WERI-Rb-1 (cell line): ENCODE data around the gene YTHDF2.
A peak's percentile ranks its signal among the peaks of the same experiment; 100 is the strongest.
"Not testable (repeated sequence)": the region's sequence is repeated elsewhere in the genome, so short reads cannot be mapped to it uniquely, and the experiment has no call there.

Experiments used
- DNase-seq: peaks from one replicate; pipeline ENCODE4 v3.0.0-alpha.2; 2020
- H3K27ac ChIP-seq: fragments of 250-450 bp; sonication (Bioruptor Pico); 2 replicates; pipeline ENCODE4 v1.5.1; 2020; ENCODE audit warnings: mild to moderate bottlenecking, moderate library complexity
- H3K27me3 ChIP-seq: fragments of 250-450 bp; sonication (Bioruptor Pico); 2 replicates; pipeline ENCODE4 v1.5.1; 2021; ENCODE audit warnings: mild to moderate bottlenecking, low read depth, moderate library complexity; ENCODE audit not compliant: insufficient read depth, severe bottlenecking
- H3K36me3 ChIP-seq: fragments of 250-450 bp; sonication (Bioruptor Pico); 2 replicates; pipeline ENCODE4 v1.5.1; 2020; ENCODE audit warnings: mild to moderate bottlenecking, moderate library complexity
- H3K4me3 ChIP-seq: 2 replicates; pipeline ENCODE4 v1.5.1; 2011; ENCODE audit warnings: low read depth, mild to moderate bottlenecking, control low read depth, low read length
- H3K9me3 ChIP-seq: fragments of 250-450 bp; sonication (Bioruptor Pico); 2 replicates; pipeline ENCODE4 v1.5.1; 2021; ENCODE audit warnings: mild to moderate bottlenecking, moderate library complexity; ENCODE audit not compliant: severe bottlenecking
- CTCF ChIP-seq: IDR thresholded peaks from 2 replicates; pipeline ENCODE4 v1.5.1; 2011; ENCODE audit warnings: low read depth, mild to moderate bottlenecking, control low read depth, inconsistent platforms, low read length

Gene YTHDF2

GRCh38 chr1:28792644-28793121 lies 55.9 kb downstream of the YTHDF2 start:
- H3K27ac ChIP-seq = no peak overlapping the region
- no peak for DNase-seq
- H3K36me3 ChIP-seq = no peaks in the 10 kb centered on the region
- no peak for TF ChIP-seq CTCF
- no peak overlapping the region for H3K4me3 ChIP-seq
- H3K27me3 ChIP-seq = no peaks in the 10 kb centered on the region
- no peaks in the 10 kb centered on the region for H3K9me3 ChIP-seq

GRCh38 chr1:28794582-28794981 lies 57.8 kb downstream of the YTHDF2 start:
- not testable (repeated sequence) for H3K27ac ChIP-seq, DNase-seq, H3K9me3 ChIP-seq, H3K4me3 ChIP-seq, H3K27me3 ChIP-seq, H3K36me3 ChIP-seq

- DNase-seq = peak; percentile 45
- peak; percentile 60 for TF ChIP-seq CTCF
- no peak overlapping the region for H3K4me3 ChIP-seq
- H3K36me3 ChIP-seq = no peaks in the 10 kb centered on the region
- no peak overlapping the region for H3K27ac ChIP-seq
- no peaks in the 10 kb centered on the region for H3K9me3 ChIP-seq
- H3K27me3 ChIP-seq = no peaks in the 10 kb centered on the region
These were observed 59.8 kb downstream of the YTHDF2 start for GRCh38 chr1:28796352-28797211.

GRCh38 chr1:28800324-28800723 lies 63.6 kb downstream of the YTHDF2 start:
- H3K27ac ChIP-seq = no peak overlapping the region
- no peak for TF ChIP-seq CTCF

GRCh38 chr1:28801461-28801860 lies 64.7 kb downstream of the YTHDF2 start:
- DNase-seq = no peak
- no peak overlapping the region for H3K4me3 ChIP-seq
- H3K9me3 ChIP-seq = no peaks in the 10 kb centered on the region
- no peak overlapping the region for H3K27ac ChIP-seq
- no peak for TF ChIP-seq CTCF
- H3K27me3 ChIP-seq = no peaks in the 10 kb centered on the region
- H3K36me3 ChIP-seq = no peaks in the 10 kb centered on the region

More at GRCh38 chr1:28800324-28800723, 63.6 kb downstream of the YTHDF2 start:
- no peaks in the 10 kb centered on the region for H3K9me3 ChIP-seq
- no peak overlapping the region for H3K4me3 ChIP-seq
- H3K27me3 ChIP-seq = no peaks in the 10 kb centered on the region
- H3K36me3 ChIP-seq = no peaks in the 10 kb centered on the region
- DNase-seq = no peak

- no peaks in the 10 kb centered on the region for H3K9me3 ChIP-seq
- no peak overlapping the region for H3K27ac ChIP-seq
- TF ChIP-seq CTCF = no peak
- H3K36me3 ChIP-seq = no peaks in the 10 kb centered on the region
- H3K4me3 ChIP-seq = no peak overlapping the region
- H3K27me3 ChIP-seq = no peaks in the 10 kb centered on the region
- no peak for DNase-seq
These were observed 66.3 kb downstream of the YTHDF2 start for GRCh38 chr1:28803051-28803450.
